ENCODE measurements around the gene KRTAP4-1.
"Not testable (repeated sequence)": the region's sequence is repeated elsewhere in the genome, so short reads cannot be mapped to it uniquely, and the experiment has no call there.

Gene KRTAP4-1

DNA sequence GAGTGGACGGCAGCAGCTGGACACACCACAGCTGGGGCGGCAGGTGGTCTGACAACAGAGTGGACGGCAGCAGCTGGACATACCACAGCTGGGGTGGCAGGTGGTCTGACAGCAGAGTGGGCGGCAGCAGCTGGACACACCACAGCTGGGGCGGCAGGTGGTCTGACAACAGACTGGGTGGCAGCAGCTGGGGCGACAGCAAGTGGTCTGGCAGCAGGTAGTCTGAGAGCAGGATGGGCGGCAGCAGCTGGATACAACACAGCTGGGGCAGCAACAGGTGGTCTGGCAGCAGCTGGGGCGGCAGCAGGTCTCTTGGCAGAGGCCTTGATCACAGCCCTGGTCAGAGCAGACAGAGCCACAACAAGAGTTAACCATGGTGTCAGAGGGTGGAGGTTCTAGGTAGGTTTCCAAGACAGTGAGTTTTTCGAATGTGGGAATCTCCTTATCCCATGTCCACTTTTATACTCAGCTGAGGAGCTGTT is at the start of gene KRTAP4-1:
Gene KRTAP4-1, minus strand, starts transcription at position 432 of the 482 bp plus-strand sequence. Its CDS starts 57 bp downstream, at position 375.
- peaks cover 0 to 15% of the 10 kb centered on the region in 2 donors for H3K27me3 Mint-ChIP-seq

DNA sequence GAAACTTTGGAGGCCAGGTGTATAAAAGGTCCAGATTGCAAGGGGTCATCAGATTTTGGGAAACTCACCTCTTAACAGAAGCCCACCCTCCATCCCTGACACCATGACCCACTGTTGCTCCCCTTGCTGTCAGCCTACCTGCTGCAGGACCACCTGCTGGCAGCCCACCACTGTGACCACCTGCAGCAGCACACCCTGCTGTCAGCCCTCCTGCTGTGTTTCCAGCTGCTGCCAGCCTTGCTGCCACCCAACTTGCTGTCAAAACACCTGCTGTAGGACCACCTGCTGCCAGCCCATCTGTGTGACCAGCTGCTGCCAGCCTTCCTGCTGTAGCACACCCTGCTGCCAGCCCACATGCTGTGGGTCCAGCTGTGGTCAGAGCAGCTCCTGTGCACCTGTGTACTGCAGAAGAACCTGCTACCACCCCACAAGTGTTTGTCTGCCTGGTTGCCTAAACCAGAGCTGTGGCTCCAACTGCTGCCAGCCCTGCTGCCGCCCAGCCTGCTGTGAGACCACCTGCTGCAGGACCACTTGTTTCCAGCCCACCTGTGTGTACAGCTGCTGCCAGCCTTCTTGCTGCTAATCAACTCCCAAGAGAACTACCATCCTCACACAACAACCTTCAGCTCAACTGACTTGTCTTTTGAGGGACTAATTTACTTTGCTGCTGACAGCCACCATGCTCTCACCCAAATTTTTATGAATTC is 47.8 kb upstream of the KRTAP4-1 start, which contains the start of gene KRTAP9-3:
Gene KRTAP9-3, plus strand, starts transcription at position 51 of the 707 bp plus-strand sequence. Its CDS starts 53 bp downstream, at position 104.
- DNase-seq; H3K36me3 Mint-ChIP-seq; ATAC-seq (replicated peaks); H3K4me3 Mint-ChIP-seq; H3K9me3 Mint-ChIP-seq; H3K27ac Mint-ChIP-seq: not testable (repeated sequence)
- H3K4me1 Mint-ChIP-seq, result peaks cover 11 to 17% of the 10 kb centered on the region in 2 donors
- H3K27me3 Mint-ChIP-seq, result peaks cover 14 to 23% of the 10 kb centered on the region in 2 donors

More for the DNA sequence above, at the start of gene KRTAP4-1:
- no peak for DNase-seq
- Mint-ChIP-seq H3K9me3 (no peaks in the 10 kb centered on the region), H3K4me3 (no peak within 1 kb of the TSS), H3K36me3 (no peaks in the 10 kb centered on the region), H3K4me1 (no peaks in the 10 kb centered on the region), H3K27ac (no peak within 1 kb of the TSS)
- no peak for ATAC-seq (replicated peaks)

DNA sequence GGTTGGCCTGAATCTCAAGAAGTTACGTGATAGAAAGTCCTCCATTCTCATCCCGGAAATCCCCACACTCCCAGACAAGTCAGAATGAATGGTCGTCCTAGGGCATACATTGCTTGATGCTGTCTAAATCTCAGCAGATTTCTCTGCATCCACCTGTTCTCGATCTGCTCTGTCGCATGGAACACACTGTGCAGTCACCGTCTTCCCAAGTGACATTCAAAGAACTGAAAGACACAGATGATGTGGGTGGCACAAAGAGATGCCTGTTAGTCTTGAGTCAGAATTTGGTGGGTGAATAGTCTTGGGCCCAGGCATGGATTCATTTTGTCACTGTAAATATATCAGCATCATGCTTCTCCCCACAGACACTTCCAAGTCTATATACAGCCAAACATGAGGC is 47.0 kb upstream of the KRTAP4-1 start:
- DNase-seq (no peak), ATAC-seq (replicated peaks) (no peak)
- Mint-ChIP-seq H3K4me1 (peaks cover 11 to 17% of the 10 kb centered on the region in 2 donors), H3K4me3 (no peak overlapping the region), H3K27me3 (peaks cover 14 to 23% of the 10 kb centered on the region in 2 donors), H3K36me3 (no peaks in the 10 kb centered on the region), H3K9me3 (no peaks in the 10 kb centered on the region), H3K27ac (no peak overlapping the region)

DNA sequence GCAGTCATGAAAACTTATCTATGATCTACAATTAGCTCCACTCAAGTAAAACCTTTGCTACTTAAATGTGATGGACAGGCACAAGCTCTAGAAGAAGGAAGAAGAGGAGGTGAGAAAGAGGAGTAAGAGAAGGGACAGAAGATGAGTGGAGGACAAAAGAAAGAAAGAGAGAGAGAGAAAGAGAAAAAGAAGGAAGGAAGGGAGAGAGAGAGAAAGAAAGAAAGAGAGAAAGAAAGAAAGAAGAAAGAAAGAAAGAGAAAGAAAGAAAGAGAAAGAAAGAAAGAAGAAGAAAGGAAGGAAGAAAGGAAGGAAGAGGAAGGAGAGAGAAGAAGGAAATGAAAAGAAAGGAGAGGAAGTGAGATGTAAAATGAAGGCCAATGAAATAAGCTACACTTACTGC is 45.4 kb upstream of the KRTAP4-1 start:
- Mint-ChIP-seq H3K4me3 (no peak overlapping the region), H3K27ac (no peak overlapping the region), H3K9me3 (no peaks in the 10 kb centered on the region), H3K27me3 (peaks cover 9 to 15% of the 10 kb centered on the region in 2 donors), H3K4me1 (peaks cover 11% of the 10 kb centered on the region in 2 donors), H3K36me3 (no peaks in the 10 kb centered on the region)
- ATAC-seq (replicated peaks) (no peak), DNase-seq (no peak)

DNA sequence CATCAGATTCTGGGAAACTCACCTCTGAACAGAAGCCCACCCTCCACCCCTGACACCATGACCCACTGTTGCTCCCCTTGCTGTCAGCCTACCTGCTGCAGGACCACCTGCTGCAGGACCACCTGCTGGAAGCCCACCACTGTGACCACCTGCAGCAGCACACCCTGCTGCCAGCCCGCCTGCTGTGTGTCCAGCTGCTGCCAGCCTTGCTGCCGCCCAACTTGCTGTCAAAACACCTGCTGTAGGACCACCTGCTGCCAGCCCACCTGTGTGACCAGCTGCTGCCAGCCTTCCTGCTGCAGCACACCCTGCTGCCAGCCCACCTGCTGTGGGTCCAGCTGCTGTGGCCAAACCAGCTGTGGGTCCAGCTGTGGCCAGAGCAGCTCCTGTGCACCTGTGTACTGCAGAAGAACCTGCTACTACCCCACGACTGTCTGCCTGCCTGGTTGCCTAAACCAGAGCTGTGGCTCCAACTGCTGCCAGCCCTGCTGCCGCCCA is 41.9 kb upstream of the KRTAP4-1 start, which contains the start of gene KRTAP9-2:
Gene KRTAP9-2, plus strand, starts transcription at position 51 of the 498 bp plus-strand sequence. Its CDS starts 7 bp downstream, at position 58.
- H3K4me3 Mint-ChIP-seq; ATAC-seq (replicated peaks); DNase-seq; H3K9me3 Mint-ChIP-seq; H3K27ac Mint-ChIP-seq; H3K27me3 Mint-ChIP-seq; H3K36me3 Mint-ChIP-seq: not testable (repeated sequence)
- peaks cover 5 to 11% of the 10 kb centered on the region in 2 donors for H3K4me1 Mint-ChIP-seq

DNA sequence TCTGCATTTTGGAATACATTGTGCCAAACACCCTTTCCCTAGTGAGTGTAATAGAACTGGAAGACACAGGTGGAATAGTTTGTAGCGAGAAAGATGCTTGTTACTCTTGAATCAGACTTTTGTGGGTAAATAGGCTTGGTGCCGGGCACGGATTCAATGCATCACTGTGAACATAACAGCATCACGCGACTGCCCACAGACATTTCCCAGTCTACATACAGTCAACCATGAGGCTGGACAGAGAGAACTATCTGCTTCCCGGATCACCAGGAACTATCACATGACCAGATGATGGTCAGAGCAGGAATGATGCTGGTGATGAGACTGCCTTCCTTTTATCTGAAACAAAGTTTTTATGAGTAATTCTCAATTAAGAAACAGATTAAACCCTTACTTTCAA is 41.3 kb upstream of the KRTAP4-1 start:
- no peak overlapping the region for H3K4me3 Mint-ChIP-seq
- H3K27ac Mint-ChIP-seq, result no peak overlapping the region
- H3K4me1 Mint-ChIP-seq, result peaks cover 4 to 11% of the 10 kb centered on the region in 2 donors
- no peaks in the 10 kb centered on the region for H3K36me3 Mint-ChIP-seq
- H3K27me3 Mint-ChIP-seq, result peaks cover 6 to 7% of the 10 kb centered on the region in 2 donors
- H3K9me3 Mint-ChIP-seq, result no peaks in the 10 kb centered on the region
- no peak for ATAC-seq (replicated peaks)
- no peak for DNase-seq

DNA sequence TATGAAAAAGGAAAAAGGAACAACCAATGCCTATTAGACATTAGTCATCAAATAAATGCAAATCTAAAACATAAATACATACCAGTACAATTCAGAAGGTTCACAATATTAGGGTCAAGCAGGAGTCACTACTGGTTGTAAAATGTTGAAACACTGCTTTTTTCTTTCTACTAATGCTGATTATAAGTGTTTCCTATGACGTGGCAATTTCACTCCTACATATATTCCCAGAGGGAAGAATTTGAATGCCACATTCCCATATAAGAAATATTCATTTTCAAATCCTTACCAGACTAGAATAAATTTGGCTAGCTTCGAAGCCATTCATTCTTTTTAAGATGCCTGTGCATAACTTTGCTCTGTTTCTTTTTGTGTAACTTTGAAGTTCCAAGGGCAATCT is 39.1 kb upstream of the KRTAP4-1 start:
- Mint-ChIP-seq H3K9me3 (peaks cover 4 to 9% of the 10 kb centered on the region in 2 donors), H3K4me1 (no peaks in the 10 kb centered on the region), H3K36me3 (peaks cover 1 to 9% of the 10 kb centered on the region in 2 donors), H3K27me3 (peaks cover 7 to 9% of the 10 kb centered on the region in 2 donors), H3K27ac (no peak overlapping the region), H3K4me3 (no peak overlapping the region)
- ATAC-seq (replicated peaks) (no peak), DNase-seq (no peak)

DNA sequence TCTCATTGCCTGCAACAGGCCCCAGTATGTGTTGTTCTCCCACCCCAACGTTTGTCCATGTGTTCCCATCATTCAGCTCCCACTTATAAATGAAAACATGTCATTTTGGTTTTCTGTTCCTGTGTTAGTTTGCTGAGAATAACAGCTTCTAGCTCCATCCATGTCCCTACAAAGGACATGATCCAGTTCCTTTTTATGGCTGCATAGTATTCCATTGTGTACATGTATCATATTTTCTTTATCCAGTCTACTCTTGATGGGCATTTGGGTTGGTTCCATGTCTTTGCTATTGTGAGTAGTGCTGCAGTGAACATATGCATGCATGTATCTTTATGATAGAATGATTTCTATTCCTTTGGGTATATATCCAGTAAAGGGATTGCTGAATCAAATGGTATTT is 31.0 kb upstream of the KRTAP4-1 start:
- Mint-ChIP-seq H3K27me3 (peaks cover 8 to 19% of the 10 kb centered on the region in 2 donors), H3K36me3 (peaks cover 1 to 9% of the 10 kb centered on the region in 2 donors), H3K27ac (no peak overlapping the region), H3K4me1 (peaks cover 8 to 19% of the 10 kb centered on the region in 2 donors), H3K9me3 (peaks cover 6 to 9% of the 10 kb centered on the region in 2 donors), H3K4me3 (no peak overlapping the region)
- no peak for DNase-seq
- no peak for ATAC-seq (replicated peaks)

DNA sequence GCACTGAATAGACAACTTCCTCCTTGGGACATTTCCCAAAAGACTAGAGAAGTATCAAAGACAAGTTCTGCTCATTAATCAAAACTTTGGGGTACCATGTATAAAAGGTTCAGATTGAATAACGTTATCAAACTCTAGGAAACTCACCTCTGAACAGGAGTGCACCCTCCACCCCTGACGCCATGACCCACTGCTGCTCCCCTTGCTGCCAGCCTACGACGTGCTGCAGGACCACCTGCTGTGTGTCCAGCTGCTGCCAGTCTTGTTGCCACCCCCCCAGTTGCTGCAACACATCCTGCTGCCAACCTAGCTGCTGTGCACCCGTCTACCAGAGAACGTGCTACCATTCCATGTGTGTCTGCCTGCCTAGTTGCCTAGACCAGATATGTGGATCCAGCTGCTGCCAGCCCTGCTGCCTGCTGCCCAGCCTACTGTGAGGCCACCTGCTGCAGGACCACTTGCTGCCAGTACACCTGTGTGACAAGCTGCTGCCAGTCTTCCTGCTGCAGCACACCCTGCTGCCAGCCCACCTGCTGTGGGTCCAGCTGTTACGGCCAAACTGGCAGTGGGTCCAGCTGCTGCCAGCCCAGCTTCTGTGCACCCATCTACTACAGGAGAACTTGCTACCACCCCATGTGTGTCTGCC is 27.9 kb upstream of the KRTAP4-1 start:
- Mint-ChIP-seq H3K27ac (no peak overlapping the region), H3K27me3 (peaks cover 27 to 29% of the 10 kb centered on the region in 2 donors), H3K4me3 (no peak overlapping the region), H3K9me3 (peaks cover 0 to 1% of the 10 kb centered on the region in 2 donors), H3K36me3 (no peaks in the 10 kb centered on the region), H3K4me1 (peaks cover 8 to 19% of the 10 kb centered on the region in 2 donors)
- ATAC-seq (replicated peaks) (no peak), DNase-seq (no peak)

DNA sequence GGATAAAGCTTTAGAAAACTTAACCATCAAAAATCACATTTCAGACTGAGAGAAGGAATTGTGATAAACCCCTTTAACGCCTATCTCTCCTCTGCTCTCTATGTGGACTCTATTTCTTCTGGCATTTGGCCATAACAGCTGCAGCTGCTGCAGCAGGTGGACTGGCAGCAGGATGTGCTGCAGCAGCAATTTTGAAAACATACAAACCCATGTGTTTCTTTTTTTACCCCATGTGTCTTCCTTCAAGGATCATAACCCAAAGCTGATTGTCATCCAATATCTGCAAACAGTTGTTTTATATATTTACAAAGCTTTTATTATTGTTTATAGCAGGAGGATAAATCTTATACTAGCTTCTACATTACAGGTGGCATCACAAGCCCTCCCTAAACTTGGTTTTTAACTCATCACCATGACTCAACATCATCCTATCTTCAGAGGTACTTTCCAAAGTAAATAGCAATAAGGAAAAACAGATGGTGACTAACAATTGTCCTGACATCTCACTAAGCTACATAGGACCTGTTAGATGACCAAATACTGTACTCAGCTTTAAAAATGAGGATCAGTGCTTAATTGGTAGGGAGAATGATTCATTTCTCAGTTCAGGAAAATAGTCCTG is 27.2 kb upstream of the KRTAP4-1 start:
- ATAC-seq (replicated peaks) (peak; percentile 45 to 79), DNase-seq (no peak)
- no peak overlapping the region for H3K4me3 Mint-ChIP-seq
- H3K36me3 Mint-ChIP-seq, result no peaks in the 10 kb centered on the region
- H3K9me3 Mint-ChIP-seq, result peaks cover 0 to 1% of the 10 kb centered on the region in 2 donors
- no peak overlapping the region for H3K27ac Mint-ChIP-seq
- H3K27me3 Mint-ChIP-seq, result peaks cover 27 to 29% of the 10 kb centered on the region in 2 donors
- peaks cover 8 to 19% of the 10 kb centered on the region in 2 donors for H3K4me1 Mint-ChIP-seq

DNA sequence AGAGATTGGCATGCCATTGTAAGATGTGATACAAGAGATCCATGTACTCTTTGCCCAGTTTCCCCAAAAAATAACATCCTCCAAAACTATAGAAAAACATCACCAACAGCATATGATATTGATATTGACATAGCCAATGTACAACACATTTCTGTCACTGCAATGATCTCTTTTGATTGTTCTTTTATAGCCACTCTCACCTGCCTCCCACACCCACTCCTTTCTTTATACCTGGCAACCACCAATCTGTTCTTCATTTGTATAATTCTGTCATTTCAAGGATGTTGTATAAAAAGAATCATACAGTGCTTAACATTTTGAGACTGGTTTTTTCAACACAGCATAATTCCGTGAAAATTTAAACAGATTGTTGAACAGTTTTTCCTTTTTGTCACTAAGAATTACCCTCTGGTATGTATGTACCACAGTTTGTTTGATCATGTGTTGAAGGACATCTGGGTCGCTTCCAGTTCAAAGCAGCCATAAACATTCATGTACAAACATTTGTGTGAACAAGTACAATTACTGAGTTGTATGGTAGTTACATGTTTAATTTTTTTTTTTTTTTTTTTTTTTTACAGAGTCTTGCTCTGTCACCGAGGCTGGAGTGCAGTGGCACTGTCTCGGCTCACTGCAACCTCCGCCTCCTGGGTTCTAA is 14.8 kb upstream of the KRTAP4-1 start:
- Mint-ChIP-seq H3K36me3 (no peaks in the 10 kb centered on the region), H3K9me3 (peaks cover 0 to 4% of the 10 kb centered on the region in 2 donors)
- no peak for ATAC-seq (replicated peaks)

DNA sequence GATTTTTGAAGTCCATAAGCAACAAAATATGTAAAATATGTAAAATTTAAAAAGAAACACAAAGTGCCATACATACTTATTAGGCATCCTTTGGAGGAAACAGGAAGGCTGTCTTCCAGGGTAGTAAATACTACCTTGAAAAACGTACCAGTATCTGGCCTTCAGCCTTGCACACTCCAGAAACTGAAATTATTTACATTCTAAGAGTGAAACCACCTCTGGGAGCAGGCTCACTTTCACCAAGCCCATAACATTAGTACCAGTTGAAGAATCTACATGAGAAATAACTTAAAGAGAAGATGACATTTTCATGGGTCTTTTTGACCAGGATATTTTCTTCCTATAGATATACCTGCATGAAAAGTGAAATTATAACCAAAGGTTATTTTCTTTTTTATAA is 11.4 kb upstream of the KRTAP4-1 start:
- Mint-ChIP-seq H3K9me3 (peaks cover 0 to 7% of the 10 kb centered on the region in 2 donors), H3K36me3 (no peaks in the 10 kb centered on the region), H3K4me3 (no peak overlapping the region), H3K27ac (no peak overlapping the region), H3K27me3 (peaks cover 3 to 18% of the 10 kb centered on the region in 2 donors), H3K4me1 (peaks cover 0 to 2% of the 10 kb centered on the region in 2 donors)
- DNase-seq (no peak), ATAC-seq (replicated peaks) (no peak)

More for the DNA sequence above, 14.8 kb upstream of the KRTAP4-1 start:
- peaks cover 0 to 2% of the 10 kb centered on the region in 2 donors for H3K4me1 Mint-ChIP-seq
- DNase-seq, result no peak
- no peak overlapping the region for H3K27ac Mint-ChIP-seq
- H3K4me3 Mint-ChIP-seq, result no peak overlapping the region
- H3K27me3 Mint-ChIP-seq, result peaks cover 0 to 6% of the 10 kb centered on the region in 2 donors

DNA sequence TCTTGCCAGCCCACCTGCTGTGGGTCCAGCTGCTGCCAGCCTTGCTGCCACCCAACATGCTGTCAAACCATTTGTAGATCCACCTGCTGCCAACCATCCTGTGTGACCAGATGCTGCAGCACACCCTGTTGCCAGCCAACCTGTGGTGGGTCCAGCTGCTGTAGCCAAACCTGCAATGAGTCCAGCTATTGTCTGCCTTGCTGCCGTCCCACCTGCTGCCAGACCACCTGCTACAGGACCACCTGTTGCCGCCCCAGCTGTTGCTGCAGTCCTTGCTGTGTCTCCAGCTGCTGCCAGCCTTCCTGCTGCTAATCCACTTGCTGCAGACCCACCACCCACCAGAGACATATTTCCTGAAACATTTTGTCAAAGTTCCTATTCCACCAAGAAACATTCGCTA is 5.6 kb upstream of the KRTAP4-1 start:
- peaks cover 15 to 34% of the 10 kb centered on the region in 2 donors for H3K27me3 Mint-ChIP-seq
- H3K9me3 Mint-ChIP-seq, result peaks cover 0 to 3% of the 10 kb centered on the region in 2 donors
- no peaks in the 10 kb centered on the region for H3K4me1 Mint-ChIP-seq
- ATAC-seq (replicated peaks) (no peak), DNase-seq (no peak)
- no peak overlapping the region for H3K27ac Mint-ChIP-seq
- no peak overlapping the region for H3K4me3 Mint-ChIP-seq
- H3K36me3 Mint-ChIP-seq, result no peaks in the 10 kb centered on the region
